ENCODE results near the gene TYW1B.
"Not testable (repeated sequence)": the region's sequence is repeated elsewhere in the genome, so short reads cannot be mapped to it uniquely, and the experiment has no call there.

TYW1B gene

DNA sequence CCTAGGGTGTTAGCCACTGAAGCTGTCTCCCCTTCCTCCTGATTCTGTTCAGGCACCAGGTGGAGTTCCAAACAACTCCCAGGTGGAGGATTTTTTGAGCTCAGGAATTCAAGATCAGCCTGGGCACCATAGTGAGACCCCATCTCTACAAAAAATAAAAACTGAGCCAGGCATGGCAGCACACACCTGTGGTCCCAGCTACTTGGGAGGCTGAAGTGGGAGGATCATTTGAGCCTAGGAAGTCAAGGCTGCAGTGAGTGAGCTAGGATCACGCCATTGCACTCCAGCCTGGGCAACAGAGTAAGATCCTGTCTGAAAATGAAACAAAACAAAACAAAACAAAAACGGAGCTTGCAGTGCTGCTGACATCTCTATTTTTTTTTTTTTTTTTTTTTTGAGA lies 287.1 kb downstream of the TYW1B start:
- Histone ChIP-seq H3K4me1 (ENCODE audit: insufficient read depth, insufficient read length) (no peaks in the 10 kb centered on the region), H3K36me3 (ENCODE audit: insufficient read depth, insufficient read length, low read length) (no peaks in the 10 kb centered on the region), H3K9ac (ENCODE audit: insufficient read length, low read depth) (no peak overlapping the region), H3K9me3 (ENCODE audit: insufficient read depth, low read length) (no peaks in the 10 kb centered on the region), H3K4me3 (ENCODE audit: insufficient read length, low read depth) (no peak overlapping the region), H3K27me3 (ENCODE audit: insufficient read depth, insufficient read length) (no peaks in the 10 kb centered on the region)
- no peak for DNase-seq (ENCODE audit: low read depth, low spot score)
- TF ChIP-seq SUZ12 (IDR thresholded peaks at IDR 0.05; ENCODE audit: extremely low read depth, insufficient read depth, insufficient read length), result no peak
- TF ChIP-seq YY1 (IDR thresholded peaks at IDR 0.05; ENCODE audit: insufficient read depth, insufficient read length), result no peak
- no peak for TF ChIP-seq ZNF274 (IDR thresholded peaks at IDR 0.05; ENCODE audit: low read depth, low read length)

DNA sequence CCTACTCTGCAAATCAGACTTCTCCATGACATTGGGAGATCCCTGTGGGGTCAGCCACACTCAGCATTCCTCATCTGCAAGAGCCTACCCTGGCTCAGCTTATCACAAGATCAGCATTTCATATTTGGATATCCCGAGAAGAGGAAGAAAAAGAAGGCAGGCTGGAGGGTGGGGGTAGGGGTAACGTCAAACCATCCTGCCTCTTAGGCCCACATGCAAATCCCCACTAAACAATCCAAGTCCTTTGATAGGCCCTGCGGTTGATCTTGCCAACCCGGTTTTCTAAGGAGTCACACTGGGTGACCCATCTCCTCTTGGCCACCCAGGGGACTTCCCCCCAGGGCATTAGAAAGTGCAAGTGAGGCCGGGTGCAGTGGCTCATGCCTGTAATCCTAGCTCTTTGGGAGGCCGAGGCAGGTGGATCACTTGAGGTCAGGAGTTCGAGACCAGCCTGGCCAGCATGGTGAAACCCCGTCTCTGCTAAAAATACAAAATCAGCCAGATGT lies 287.8 kb downstream of the TYW1B start:
- DNase-seq (ENCODE audit: low read depth, low spot score), result no peak
- no peak overlapping the region for H3K9ac ChIP-seq (ENCODE audit: insufficient read length, low read depth)
- no peak overlapping the region for H3K4me3 ChIP-seq (ENCODE audit: insufficient read length, low read depth)
- TF ChIP-seq SUZ12 (IDR thresholded peaks at IDR 0.05; ENCODE audit: extremely low read depth, insufficient read depth, insufficient read length), result no peak
- TF ChIP-seq ZNF274 (IDR thresholded peaks at IDR 0.05; ENCODE audit: low read depth, low read length), result no peak
- no peak for TF ChIP-seq YY1 (IDR thresholded peaks at IDR 0.05; ENCODE audit: insufficient read depth, insufficient read length)
- H3K9me3 ChIP-seq (ENCODE audit: insufficient read depth, low read length), result no peaks in the 10 kb centered on the region
- no peaks in the 10 kb centered on the region for H3K36me3 ChIP-seq (ENCODE audit: insufficient read depth, insufficient read length, low read length)
- no peaks in the 10 kb centered on the region for H3K4me1 ChIP-seq (ENCODE audit: insufficient read depth, insufficient read length)
- no peaks in the 10 kb centered on the region for H3K27me3 ChIP-seq (ENCODE audit: insufficient read depth, insufficient read length)

DNA sequence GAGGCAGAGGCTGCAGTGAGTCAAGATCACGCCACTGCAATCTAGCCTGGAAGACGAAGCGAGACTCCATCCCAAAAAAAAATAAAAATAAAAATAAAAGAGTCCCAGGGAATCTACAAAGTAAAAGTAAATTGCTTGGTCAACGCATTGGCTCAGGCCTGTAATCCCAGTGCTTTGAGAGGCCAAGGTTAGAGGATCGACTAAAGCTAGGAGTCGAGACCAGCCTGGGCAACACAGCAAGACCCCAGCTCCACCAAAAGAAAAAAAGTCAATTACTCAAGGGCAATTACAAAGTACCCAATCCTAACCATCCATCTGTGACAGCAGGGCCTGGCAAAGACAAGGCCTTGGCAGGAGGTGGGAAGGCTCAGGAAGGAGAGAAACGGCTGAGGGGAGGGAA lies 288.3 kb downstream of the TYW1B start:
- no peak for DNase-seq (ENCODE audit: low read depth, low spot score)
- Histone ChIP-seq H3K9me3 (ENCODE audit: insufficient read depth, low read length) (no peaks in the 10 kb centered on the region), H3K27me3 (ENCODE audit: insufficient read depth, insufficient read length) (no peaks in the 10 kb centered on the region), H3K9ac (ENCODE audit: insufficient read length, low read depth) (no peak overlapping the region), H3K4me1 (ENCODE audit: insufficient read depth, insufficient read length) (no peaks in the 10 kb centered on the region), H3K36me3 (ENCODE audit: insufficient read depth, insufficient read length, low read length) (no peaks in the 10 kb centered on the region), H3K4me3 (ENCODE audit: insufficient read length, low read depth) (no peak overlapping the region)
- TF ChIP-seq ZNF274 (IDR thresholded peaks at IDR 0.05; ENCODE audit: low read depth, low read length), result no peak
- TF ChIP-seq YY1 (IDR thresholded peaks at IDR 0.05; ENCODE audit: insufficient read depth, insufficient read length), result no peak

DNA sequence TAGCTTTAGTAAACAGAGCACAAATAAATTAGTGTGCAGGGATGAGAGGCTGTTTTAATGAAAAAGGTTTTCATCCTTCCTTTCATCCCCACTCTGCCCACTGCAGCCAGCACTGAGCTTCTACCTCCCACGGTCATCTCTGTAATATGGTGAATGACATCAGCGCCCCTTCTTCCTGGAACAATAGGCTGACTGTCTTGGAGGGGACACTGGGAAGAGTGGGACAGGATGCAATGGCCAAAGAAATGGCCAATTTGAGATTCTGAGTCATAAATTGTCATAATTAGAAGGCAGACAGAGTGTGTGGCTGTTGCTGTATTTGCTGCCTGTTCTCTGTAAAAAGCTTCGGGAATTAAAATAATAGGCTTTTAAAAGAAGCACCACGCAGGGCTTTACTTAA lies 289.1 kb downstream of the TYW1B start:
- no peak for TF ChIP-seq YY1 (IDR thresholded peaks at IDR 0.05; ENCODE audit: insufficient read depth, insufficient read length)
- Histone ChIP-seq H3K27me3 (ENCODE audit: insufficient read depth, insufficient read length) (no peaks in the 10 kb centered on the region), H3K4me1 (ENCODE audit: insufficient read depth, insufficient read length) (no peaks in the 10 kb centered on the region), H3K9me3 (ENCODE audit: insufficient read depth, low read length) (no peaks in the 10 kb centered on the region), H3K4me3 (ENCODE audit: insufficient read length, low read depth) (no peak overlapping the region), H3K36me3 (ENCODE audit: insufficient read depth, insufficient read length, low read length) (no peaks in the 10 kb centered on the region), H3K9ac (ENCODE audit: insufficient read length, low read depth) (no peak overlapping the region)
- no peak for DNase-seq (ENCODE audit: low read depth, low spot score)

DNA sequence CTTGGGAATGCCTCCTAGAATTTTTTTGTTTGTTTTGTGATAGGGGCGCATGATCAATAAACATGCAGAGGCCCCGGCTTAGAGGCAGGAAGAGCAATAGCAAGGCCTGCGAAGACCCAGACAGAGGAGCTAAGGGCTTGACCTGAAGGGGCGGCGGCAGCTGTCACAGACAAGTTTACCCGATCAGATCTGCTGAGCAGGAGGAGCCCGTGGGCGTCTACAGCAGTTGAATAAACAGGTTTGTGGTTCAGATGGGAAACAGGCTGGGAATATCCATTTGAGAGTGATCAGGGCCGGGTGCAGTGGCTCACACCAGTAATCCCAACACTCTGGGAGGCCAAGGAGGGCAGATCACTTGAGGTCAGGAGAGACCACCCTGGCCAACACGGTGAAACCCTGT lies 289.9 kb downstream of the TYW1B start:
- Histone ChIP-seq H3K4me3 (ENCODE audit: insufficient read length, low read depth) (no peak overlapping the region), H3K27me3 (ENCODE audit: insufficient read depth, insufficient read length) (no peaks in the 10 kb centered on the region), H3K9ac (ENCODE audit: insufficient read length, low read depth) (no peak overlapping the region), H3K9me3 (ENCODE audit: insufficient read depth, low read length) (no peaks in the 10 kb centered on the region), H3K4me1 (ENCODE audit: insufficient read depth, insufficient read length) (no peaks in the 10 kb centered on the region), H3K36me3 (ENCODE audit: insufficient read depth, insufficient read length, low read length) (no peaks in the 10 kb centered on the region)
- TF ChIP-seq ZNF274 (IDR thresholded peaks at IDR 0.05; ENCODE audit: low read depth, low read length) (no peak), YY1 (IDR thresholded peaks at IDR 0.05; ENCODE audit: insufficient read depth, insufficient read length) (no peak), SUZ12 (IDR thresholded peaks at IDR 0.05; ENCODE audit: extremely low read depth, insufficient read depth, insufficient read length) (no peak)
- DNase-seq (ENCODE audit: low read depth, low spot score), result no peak

DNA sequence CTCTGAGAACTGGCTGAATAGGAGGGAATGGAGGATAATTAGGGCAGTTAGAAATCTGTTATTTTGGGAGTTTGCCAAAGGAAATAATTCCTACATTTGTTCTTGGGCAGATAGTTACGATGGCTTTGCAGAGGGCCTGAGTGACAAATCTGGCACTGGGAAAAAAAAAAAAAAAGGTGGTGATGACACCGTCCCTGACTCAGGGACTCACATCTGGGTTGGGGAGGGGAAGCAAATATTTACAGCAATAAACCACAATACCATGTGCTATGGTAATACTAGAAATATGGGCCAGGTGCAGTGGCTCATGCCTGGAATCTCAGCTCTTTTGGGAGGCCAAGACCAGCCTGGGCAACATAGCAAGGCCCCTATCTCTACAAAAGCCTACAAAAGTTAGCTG lies 292.0 kb downstream of the TYW1B start:
- H3K9ac ChIP-seq (ENCODE audit: insufficient read length, low read depth); DNase-seq (ENCODE audit: low read depth, low spot score); H3K4me1 ChIP-seq (ENCODE audit: insufficient read depth, insufficient read length); H3K9me3 ChIP-seq (ENCODE audit: insufficient read depth, low read length); H3K27me3 ChIP-seq (ENCODE audit: insufficient read depth, insufficient read length); H3K4me3 ChIP-seq (ENCODE audit: insufficient read length, low read depth); H3K36me3 ChIP-seq (ENCODE audit: insufficient read depth, insufficient read length, low read length): not testable (repeated sequence)

DNA sequence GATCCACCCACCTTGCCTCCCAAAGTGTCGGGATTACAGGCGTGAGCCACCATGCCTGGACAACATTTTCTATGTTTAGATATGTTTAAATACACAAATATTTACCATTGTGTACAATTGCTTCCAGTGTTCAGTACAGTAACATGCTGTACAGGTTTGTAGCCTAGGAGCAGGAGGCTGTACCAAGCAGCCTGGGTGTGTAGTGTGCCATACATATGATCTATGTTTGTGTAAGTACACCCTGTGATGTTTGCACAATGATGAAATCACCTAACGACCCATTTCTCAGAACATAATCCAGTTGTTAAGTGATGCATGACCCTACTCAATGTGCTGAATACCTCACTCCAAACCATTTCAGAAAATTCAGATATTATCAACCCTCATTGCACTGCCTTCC lies 297.0 kb downstream of the TYW1B start:
- H3K27me3 ChIP-seq (ENCODE audit: insufficient read depth, insufficient read length); H3K4me3 ChIP-seq (ENCODE audit: insufficient read length, low read depth); DNase-seq (ENCODE audit: low read depth, low spot score); H3K36me3 ChIP-seq (ENCODE audit: insufficient read depth, insufficient read length, low read length); H3K9me3 ChIP-seq (ENCODE audit: insufficient read depth, low read length); H3K4me1 ChIP-seq (ENCODE audit: insufficient read depth, insufficient read length); H3K9ac ChIP-seq (ENCODE audit: insufficient read length, low read depth): not testable (repeated sequence)
